Pulmonary artery endothelial cell (primary cell): ENCODE results near the gene PTPRN2. TPM values are rescaled to one million over a fixed set of nuclear protein-coding genes. Genes with fewer than 3 reads are reported as not detected.
"Not testable (repeated sequence)": the region's sequence is repeated elsewhere in the genome, so short reads cannot be mapped to it uniquely, and the experiment has no call there.

Experiments used
- DNase-seq: peaks from one replicate; pipeline ENCODE4 v3.0.0-alpha.2; 2011; ENCODE audit warnings: low read depth, low spot score
- total RNA-seq: library from RNA; depleted of rRNA; stranded (reverse); fragments of >200 nt; gene quantifications from 2 replicates; pipeline ENCODE4 v1.2.3, GENCODE V29; 2014

Gene PTPRN2
- total RNA-seq, 1 donor from 2014 or later = 0.53 TPM

DNA sequence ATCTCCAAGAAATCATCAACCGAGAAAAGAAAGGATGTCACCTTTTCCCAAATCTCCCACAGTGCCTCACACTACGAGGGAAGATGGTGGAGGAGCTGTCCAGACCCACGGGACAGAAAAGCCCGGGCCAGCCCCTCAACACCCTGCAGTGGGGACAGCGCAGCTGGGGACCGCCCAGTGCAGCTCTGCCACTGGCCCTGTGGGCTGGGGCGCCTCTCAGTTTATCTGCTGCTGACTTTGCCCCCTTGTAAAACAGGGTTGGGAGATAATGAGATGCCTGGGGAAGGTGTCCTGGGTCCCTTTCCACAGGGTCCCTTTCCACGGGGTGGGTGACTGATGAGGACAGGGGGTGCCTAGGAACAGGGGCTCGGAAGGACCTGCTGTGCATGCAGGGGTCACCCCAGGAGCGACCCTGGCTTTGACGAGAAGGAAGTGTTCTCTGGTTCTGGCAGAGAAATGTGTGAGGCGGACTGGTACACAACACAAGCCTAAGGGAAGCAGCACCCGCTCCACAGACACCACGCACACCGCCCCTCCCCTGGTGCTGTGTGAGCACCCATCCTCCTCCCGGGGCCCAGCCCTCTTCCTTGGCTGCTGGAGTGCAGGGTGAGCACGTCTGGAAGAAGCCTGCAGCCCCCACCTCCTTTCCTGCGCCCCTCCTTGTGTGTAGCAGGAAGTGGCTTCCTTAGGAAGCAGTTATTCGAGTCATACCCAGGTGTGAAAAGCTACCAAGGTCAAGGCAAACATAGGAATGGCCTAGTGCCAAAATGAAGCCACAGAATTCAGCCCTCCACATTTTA, 911.0 kb downstream of the PTPRN2 start:
- no peak for DNase-seq

DNA sequence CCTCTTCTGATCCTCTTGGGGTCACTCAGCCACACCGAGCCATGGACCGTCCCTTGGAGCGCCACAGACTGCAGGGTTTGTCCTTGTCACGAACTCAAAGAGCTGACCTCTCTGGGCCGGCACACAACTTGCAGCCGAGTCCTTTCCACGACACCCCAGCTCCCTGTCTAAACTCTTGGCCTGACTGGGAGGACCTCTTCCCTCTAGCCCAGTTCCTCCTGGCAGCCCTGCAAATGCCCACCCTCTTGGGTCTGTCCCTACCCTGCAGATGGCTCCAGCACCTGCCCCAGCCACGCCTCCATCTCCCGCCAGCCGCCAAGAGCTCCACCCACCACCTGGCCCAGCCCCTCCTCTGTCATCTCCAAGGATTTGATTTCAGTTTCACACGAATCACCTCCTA, 911.6 kb downstream of the PTPRN2 start:
- DNase-seq = no peak

DNA sequence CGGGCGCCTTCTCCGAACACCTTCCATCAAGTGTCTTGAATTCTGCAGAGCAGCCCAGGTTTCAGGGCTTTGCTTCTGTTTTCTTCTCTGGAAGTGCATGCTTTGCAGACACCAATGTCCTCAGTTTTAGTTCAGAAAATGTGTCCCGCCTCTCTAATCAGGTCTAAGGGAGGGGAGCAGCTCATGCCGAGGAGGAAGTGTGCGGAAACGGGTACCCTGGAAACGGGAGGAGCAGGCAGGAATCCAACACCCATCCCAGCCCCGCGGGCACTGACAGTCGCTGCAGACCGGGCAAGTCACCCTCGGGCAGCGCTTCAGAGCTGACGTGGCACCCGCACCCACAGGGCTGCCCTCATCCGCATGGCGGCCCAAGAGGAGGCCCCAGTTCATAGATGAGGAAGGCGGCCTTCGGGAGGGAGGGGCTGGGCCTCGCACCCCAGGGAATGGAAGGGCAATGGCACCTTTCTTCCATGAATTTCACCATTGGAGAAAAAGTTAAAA, 912.1 kb downstream of the PTPRN2 start:
- DNase-seq = no peak

DNA sequence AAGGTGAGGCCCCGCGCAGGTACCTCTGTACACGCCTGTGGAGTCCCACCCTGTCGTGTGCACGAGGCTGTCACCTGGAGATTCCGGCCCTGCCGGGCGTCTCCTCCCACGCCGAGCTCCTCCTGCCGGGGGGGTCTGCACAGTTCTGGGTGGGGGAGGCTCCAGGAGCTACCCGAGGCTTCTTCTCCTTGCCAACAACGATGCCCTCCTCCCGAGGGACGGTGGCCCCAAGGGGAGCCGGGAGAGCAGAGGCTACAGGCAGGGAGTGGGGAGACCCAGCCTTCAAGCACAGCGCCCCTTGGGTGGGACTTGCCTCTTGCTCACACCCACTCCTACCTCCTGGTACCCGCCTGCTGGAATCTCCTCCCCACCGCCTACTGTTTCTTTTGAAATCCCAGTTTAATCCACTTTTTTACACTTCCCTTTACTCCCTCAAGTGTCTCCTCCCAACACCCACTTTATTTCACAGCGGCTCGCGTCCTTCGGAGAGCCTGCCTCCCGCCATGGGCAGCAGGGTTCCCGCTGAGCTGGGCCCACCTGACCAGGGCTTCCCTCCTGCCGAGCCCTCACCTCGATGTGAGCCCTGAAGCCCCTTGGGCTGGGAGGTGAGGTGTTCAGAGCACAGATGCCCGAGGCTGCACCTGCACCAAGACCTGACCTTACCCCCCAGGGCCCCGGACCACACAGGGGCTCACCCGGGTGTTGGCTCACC, 912.8 kb downstream of the PTPRN2 start:
- no peak for DNase-seq

DNA sequence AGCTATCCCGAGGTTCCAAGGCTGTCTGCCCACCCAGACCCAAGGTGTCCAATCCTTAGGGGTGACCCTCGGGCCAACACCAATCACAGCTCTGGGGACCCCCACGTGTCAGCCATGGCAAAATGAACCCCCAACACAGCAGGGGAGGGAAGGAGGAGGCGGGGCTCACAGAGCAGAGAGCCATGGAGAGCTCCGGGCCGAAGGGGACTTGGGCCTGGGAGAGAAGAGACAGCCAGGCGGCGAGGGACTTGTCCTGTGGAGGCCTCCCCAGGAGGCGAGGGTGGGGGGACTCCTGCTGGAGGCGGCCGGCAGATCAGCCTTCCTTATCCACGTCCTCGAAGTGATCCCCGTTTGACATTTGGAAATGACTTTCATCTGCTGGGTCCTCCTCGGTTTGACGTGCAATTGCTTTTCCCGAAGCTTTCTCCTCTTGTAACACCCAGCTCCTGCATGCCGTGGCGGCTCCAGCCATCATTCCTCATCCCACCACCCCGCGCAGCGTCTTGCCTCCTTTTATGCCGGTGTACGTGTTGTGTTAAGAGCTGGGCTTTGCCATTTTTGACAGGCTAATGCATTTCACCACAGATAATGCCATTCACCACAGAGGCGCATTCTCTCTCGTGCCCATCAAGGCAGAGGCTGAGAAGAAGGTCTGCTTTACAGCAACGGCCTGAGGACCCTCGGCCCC, 913.5 kb downstream of the PTPRN2 start:
- DNase-seq = no peak

DNA sequence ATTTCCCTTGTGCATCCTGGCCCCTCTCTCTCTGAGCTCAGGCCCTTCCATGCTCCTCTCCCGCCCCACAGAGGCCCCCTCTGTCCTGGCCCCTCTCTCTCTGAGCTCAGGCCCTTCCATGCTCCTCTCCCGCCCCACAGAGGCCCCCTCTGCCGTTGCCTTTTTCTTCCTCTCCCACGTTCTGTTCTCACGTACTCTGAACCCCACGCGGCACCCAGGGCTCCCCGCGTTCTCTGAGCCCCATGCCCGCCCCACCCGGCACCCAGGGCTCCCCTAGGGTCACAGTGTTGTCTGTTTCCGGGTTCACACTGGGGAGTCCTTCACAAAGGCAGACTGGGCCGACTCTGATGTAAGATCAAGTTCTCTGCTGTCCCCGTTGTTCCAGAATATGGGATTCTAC, 914.0 kb downstream of the PTPRN2 start:
- DNase-seq = no peak

DNA sequence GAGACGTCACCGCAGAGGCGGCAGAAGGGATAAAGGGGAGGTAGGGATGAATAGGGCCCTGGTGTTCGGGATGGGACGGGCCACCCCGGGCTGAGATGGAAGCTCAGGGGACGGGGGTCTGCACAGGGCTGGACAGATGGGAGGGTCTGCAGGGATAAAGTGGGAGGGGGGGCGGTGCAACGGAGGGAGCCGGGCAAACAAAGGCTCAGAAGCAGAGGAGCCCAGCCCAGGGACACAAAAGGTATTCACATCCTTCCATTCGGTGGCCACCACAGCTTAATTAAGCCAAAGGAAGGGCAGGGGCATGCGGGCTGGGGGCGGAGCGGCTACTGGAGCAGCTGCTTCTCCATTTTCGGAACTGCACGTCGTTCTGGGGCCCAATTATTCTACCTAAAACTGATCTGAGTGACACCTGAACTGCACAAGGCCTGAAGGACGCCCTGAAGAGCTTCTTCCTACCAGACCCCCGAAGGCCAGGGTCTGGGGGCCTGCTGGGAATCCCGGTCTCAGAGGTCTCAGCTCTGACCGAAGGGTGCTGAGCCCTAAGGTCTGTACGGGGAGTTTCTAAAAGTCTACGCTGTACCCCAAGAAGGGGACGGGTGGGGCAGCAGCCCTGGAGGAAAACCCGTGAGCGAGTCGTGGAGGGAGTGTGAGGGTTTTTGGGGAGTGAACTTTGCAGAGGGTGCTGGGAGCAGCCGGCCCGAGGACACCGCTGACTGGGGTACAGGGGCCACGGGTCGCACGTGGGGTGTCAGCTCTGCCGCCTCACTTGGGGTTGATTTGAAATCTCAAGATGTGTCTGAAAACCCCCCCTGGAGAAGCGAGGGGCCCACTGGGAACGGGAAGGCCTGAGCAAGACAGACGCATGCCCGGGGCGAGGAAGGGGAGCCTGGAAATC, 916.0 kb downstream of the PTPRN2 start:
- DNase-seq = no peak

DNA sequence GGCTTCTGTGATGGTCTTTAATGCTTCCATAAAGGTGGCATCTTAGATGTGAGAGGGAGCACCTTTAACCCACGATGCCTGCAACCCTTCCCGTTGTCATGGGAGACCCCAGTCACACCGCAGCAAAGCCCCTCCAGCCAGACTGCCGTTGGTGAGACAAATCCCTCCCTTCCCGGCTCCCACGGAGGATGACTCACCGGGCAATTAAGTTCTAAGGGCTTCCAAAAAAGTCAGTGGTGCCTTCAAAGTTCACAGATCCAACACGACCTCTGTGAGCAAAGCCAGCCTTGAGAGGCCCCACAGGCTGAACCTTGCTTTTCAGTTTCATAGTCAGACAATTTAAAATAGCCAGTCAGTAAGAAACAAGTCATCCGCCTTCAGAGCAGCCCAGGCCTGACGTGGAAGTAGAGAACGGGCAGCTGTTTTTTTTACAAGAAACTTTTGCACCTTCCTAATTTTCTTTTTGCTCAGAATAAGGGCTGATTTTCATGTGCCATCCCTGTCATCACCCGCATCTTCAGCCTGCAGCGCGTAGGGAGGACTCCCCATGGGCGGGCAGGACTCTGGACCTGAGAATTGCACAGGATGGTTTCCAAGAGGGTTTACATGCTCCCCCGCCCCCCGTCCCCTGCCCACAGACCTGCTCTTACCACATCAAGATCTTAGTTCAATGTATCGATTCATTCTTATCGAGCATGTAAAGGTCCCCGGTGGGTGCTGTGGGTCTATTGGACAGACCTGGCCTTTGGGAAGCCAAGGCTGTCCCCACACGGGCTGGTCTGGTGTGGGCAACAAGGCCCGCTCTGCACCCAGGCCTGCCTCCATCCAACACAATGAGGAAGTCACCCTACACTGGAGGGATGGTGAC, 916.9 kb downstream of the PTPRN2 start:
- DNase-seq = no peak

DNA sequence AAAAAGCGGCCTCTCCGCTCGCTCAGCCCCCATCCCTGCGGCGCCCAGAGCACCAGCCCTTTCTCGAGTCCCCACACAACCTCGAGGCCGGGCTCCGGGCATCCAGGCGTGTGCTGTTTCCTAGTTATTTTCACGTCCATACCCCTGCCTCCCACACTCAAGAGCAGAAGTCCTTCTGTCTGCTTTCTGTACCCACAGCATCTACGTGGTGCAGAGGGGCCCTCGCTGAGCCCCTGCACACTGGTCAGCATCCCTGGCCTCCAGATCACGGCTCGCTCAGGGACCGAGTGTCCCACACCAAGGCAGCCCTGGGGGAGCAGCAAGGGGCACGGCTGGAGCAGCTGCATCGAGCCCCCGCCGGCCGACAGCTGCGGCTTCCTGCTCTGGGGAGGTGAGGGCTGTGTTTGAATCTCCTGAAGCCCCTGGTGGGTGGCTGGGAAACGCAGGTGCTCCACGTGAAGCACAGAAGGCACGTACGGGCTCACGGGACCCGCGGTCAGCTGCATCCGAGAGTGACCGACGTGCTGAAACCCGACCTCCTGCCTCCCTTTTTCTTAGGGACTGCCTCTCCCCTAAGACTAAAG, 917.8 kb downstream of the PTPRN2 start:
- no peak for DNase-seq

DNA sequence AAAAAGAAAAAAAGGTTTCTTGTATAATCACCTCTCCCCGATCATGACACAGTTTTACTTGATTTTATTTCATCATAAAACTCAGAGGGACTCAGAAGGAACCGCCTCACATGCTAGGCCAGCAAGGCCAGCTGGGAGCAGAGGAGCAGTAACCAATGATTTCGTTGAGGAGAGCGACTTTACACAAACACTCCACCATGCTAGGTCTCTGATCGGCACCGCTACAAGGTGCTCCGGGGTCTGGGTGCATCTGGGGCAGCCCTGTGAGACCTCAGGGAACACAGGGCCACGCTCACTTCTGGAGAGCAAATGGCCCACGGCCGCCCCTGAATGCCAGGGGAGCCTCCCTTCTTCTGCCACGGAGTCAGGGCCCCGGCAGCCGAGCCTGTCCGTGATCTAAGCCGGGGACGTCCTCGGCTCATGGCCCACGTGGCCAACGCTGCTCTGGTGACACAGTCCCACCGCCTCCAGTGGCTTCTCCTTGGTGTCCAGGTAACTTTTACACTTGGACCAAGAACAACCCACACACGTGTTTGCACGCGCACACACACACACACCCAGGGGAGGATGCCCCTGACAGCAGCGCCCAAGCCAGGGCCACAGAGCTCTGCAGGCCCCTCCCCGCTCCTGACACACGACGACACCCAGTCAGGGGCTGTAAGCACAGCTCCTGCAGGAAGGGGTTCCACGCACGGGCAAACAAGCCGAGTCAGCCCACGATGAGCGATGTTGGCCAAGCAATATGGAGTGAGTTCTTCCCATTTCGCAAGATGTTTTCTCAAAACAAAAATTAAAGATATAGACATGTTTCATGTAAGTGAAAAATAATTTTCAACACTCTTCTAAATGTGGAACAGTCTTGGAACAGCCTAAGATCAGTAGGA, 918.5 kb downstream of the PTPRN2 start:
- DNase-seq = no peak

DNA sequence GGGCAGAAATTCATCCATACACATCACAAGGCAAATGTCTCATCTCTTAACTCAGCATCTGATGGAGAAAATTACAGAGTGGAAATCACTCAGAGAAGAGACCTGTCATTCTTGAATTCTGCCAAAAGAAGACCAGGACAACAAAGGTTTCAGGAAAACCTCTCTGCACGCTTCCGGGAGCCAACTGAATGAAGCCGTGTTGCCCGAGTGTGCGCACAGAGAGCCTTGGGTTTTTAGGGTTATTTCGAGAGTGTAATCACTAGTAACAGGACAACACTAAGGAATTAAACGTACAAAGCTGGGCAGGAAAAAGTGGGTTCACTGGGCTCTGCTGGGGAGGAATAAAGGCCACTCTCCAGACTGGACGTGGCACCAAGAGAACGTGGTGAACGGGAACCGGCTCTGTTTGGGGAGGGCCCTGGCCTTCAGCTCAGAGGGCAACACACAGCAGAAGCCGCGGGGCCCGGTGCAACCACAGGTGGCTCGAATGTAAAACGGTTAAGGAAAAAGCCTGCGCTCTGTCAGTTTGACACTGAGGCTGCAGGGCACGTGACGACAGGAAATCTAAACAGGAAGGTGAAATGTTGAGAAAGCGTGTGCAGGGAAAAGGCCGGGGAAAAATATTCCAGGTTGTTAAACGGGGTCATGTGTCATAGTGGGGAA, 919.3 kb downstream of the PTPRN2 start:
- DNase-seq = no peak

DNA sequence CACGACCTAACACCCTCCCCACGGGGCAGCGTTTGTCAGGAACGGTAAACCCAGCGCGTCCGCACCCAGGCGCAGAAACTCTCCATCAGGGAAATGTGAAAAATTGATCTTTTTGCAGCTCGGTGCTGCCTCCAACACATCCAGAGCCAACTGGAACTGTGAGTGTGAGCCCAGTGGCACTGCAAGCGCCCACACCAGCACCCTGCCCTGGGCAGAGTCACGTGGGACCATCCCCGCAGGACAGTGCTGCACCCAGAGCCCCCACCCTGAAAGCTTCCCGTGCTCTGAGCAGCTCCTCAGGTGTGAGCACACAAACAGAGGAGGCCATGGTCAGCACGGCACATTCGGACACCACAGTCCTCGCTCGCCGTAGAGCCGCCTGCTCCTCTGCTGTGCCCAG, 919.9 kb downstream of the PTPRN2 start:
- DNase-seq = no peak

DNA sequence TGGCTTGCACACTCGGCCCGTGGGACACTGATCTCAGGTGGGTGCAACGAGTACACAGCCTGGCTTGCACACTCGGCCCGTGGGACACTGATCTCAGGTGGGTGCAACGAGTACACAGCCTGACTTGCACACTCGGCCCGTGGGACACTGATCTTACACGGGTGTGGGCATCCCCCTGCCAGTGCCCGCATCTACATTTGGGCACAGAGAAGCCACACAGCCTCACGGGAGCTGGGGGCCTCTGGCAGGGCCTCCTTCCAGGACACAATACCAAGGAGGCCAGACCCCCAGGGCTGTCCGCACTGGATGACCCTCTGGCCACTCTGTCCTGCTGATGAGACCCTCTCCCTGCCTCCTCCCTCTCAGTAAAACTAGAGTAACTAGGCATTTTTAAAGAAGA, 920.4 kb downstream of the PTPRN2 start:
- no peak for DNase-seq

DNA sequence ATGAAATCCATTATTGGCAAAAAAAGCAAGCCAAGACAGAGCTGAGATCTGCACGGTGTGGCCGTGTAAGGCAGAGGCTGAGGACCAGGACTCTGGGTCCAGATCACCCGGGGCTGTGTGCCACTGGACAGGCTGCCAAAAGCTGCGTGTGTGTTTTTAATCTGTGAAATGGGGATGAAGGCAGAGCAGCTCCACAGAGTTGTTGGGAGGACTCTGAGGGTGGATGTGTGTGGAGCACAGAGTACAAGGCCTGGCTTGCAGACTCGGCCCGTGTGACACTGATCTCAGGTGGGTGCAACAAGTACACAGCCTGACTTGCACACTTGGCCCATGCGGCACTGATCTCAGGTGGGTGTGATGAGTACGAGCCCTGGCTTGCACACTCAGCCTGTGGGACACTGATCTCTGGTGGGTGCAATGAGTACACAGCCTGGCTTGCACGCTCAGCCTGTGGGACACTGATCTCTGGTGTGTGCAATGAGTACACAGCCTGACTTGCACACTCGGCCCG, 921.0 kb downstream of the PTPRN2 start:
- no peak for DNase-seq

DNA sequence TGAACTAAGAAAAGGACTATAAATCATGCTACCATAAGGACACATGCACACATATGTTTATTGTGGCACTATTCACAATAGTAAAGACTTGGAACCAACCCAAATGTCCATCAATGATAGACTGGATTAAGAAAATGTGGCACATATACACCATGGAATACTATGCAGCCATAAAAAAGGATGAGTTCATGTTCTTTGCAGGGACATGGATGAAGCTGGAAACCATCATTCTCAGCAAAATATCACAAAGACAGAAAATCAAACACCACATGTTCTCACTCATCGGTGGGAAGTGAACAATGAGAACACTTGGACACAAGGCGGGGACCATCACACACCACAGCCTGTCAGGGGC, 922.0 kb downstream of the PTPRN2 start:
- DNase-seq = not testable (repeated sequence)

DNA sequence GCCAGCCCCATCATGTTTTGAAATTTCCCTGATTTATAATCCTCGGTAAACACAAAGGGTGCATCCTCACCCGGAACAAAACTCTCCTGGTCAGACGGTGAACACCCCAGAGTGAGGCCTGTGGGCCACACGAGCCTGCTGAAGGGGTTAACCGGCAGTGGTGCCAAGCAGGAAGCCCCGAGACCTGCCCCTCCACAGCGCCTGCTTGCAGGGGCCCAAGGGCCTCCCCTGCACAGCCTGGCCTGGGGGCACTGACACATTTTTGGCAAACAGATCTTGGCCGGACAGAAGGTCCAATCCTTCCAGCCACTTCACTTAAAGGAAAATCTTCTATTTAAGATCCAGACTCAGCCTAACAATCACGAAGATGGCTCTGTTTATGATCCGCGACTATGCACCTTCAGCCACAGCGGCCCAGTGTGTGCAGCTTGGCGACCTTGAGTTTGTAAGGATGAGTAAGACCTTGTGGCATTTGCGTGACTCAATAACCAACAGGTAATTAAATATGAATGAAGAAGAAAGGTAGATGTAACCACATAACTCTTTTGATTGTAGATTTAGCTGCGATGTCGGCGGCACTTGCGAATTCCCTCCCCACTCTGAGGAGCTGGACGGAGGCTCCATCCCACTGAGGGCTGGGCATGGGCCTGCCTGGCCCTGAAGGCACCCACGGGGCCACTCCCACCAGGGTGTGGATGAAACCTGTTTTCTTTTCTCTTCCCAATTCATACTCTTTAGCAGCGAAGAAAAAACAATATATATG, 922.6 kb downstream of the PTPRN2 start:
- no peak for DNase-seq

DNA sequence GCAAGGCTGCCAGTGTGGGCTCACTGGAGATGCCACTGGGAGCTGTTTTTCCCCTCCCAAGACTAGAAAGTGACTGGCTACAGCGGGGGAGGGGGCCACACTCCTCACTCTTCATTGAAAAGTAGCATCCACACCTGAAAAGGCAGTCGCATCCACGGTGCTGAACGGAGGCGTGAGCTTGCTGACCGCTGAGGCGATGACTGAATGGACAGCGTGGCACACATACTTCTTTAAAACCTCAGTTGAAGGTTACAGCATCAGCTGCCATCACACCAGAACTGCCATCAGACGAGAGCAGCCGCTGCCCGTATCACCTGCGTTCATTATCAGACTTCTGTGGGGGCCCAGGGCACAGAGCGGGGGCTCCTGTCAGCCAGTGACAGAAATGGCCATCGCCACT, 923.6 kb downstream of the PTPRN2 start:
- DNase-seq = no peak
